A549 (cell line): Measurements from ENCODE around the gene THBS3. TPM values are rescaled to one million over a fixed set of nuclear protein-coding genes. Genes with fewer than 3 reads are reported as not detected.
A peak's percentile ranks its signal among the peaks of the same experiment; 100 is the strongest.

Experiments used
- ATAC-seq, 2 experiments: fragments of 200-7000 bp in 1 of 2; fragments of >200 bp in 1 of 2; cut with Nextera tagmentation in 1 of 2; cut with Tn5 transposase in 1 of 2; 3 replicates each; pipeline versions ENCODE4 v1.8.0 to v1.9.1; 2018 to 2020; ENCODE audit warnings: mild to moderate bottlenecking in 1 of 2, moderate library complexity in 1 of 2
- CTCF ChIA-PET: fragments of 300-600 bp; sonication (Branson Sonifier 250); formaldehyde crosslinking; extraction: SDS; loops from one replicate; lab custom pipeline; 2021; ENCODE audit warnings: antibody characterized with exemption, inconsistent platforms; lab: Yijun Ruan, JAX
- POLR2A ChIA-PET: fragments of 350-600 bp; formaldehyde crosslinking; extraction: SDS; loops from one replicate; lab custom pipeline; 2021; ENCODE audit warnings: antibody characterized with exemption, inconsistent platforms; lab: Yijun Ruan, JAX
- DNase-seq, 2 experiments: peaks; one replicate each; pipeline versions ENCODE4 v3.0.0 to v3.0.0-alpha.2; 2011 to 2016; ENCODE audit warnings: low read depth in 1 of 2, low spot score in 1 of 2
- FAIRE-seq: peaks from 2 replicates; lab custom pipeline; 2011; peaks lifted over from hg19 to GRCh38; lab: Jason Lieb, UNC
- H3K27ac ChIP-seq, 2 experiments: fragments of >200 bp; sonication (Bioruptor Twin); formaldehyde crosslinking; 3 replicates each; pipeline ENCODE4 v1.5.1; 2016 to 2017
- H3K4me1 ChIP-seq: fragments of >200 bp; sonication (Bioruptor Twin); formaldehyde crosslinking; 3 replicates; pipeline ENCODE4 v1.6.1; 2016
- H3K4me2 ChIP-seq: fragments of >200 bp; sonication (Bioruptor Twin); formaldehyde crosslinking; 3 replicates; pipeline ENCODE4 v1.6.1; 2016
- H3K4me3 ChIP-seq: fragments of >200 bp; sonication (Bioruptor Twin); formaldehyde crosslinking; 3 replicates; pipeline ENCODE4 v1.5.1; 2016
- H3K9me3 ChIP-seq: fragments of >200 bp; sonication (Bioruptor Twin); formaldehyde crosslinking; 3 replicates; pipeline ENCODE4 v1.6.1; 2016
- CBX2 ChIP-seq: fragments of 200-600 bp; sonication (generic); IDR thresholded peaks from 2 replicates; pipeline ENCODE4 v1.6.1; 2016; ENCODE audit warnings: low read depth, mild to moderate bottlenecking, borderline replicate concordance
- CEBPB ChIP-seq, 2 experiments: fragments of >200 bp in 1 of 2; sonication (Bioruptor Twin) in 1 of 2; formaldehyde crosslinking in 1 of 2; IDR thresholded peaks; 2 replicates each; pipeline ENCODE4 v1.6.1; 2012 to 2016
- CHD2 ChIP-seq: fragments of 150-350 bp; IDR thresholded peaks from 2 replicates; pipeline ENCODE4 v1.6.1; 2014; ENCODE audit warnings: low read length; ENCODE audit not compliant: partially characterized antibody
- CHD4 ChIP-seq: fragments of 200-600 bp; sonication (generic); IDR thresholded peaks from 2 replicates; pipeline ENCODE4 v1.6.1; 2016; ENCODE audit warnings: antibody characterized with exemption, mild to moderate bottlenecking, borderline replicate concordance
- EHF ChIP-seq: fragments of 250-450 bp; sonication (Bioruptor Pico); IDR thresholded peaks from 2 replicates; pipeline ENCODE4 v1.5.0; 2020; ENCODE audit warnings: mild to moderate bottlenecking
- EHMT2 ChIP-seq: fragments of 200-600 bp; sonication (generic); IDR thresholded peaks from 2 replicates; pipeline ENCODE4 v1.6.1; 2016; ENCODE audit warnings: antibody characterized with exemption, low read depth, mild to moderate bottlenecking, moderate library complexity
- EP300 ChIP-seq, 2 experiments: fragments of >200 bp; sonication (Bioruptor Twin); formaldehyde crosslinking; IDR thresholded peaks; 2 replicates in 1 of 2; 3 replicates in 1 of 2; pipeline ENCODE4 v1.6.1; 2016 to 2017
- FOSL2 ChIP-seq, 2 experiments: fragments of 450-650 bp in 1 of 2; fragments of >200 bp in 1 of 2; sonication (Bioruptor Twin) in 1 of 2; formaldehyde crosslinking; IDR thresholded peaks; 2 replicates each; pipeline versions ENCODE4 v1.5.0 to v1.6.1; 2016 to 2020; ENCODE audit warnings: mild to moderate bottlenecking in 1 of 2, moderate library complexity in 1 of 2
- FOXS1 ChIP-seq: fragments of 250-450 bp; sonication (Bioruptor Pico); IDR thresholded peaks from 2 replicates; pipeline ENCODE4 v1.5.0; 2020; ENCODE audit warnings: mild to moderate bottlenecking, moderate library complexity
- GATA3 ChIP-seq: IDR thresholded peaks from 2 replicates; pipeline ENCODE4 v1.6.1; 2012; ENCODE audit warnings: borderline replicate concordance
- HOXB13 ChIP-seq: fragments of 250-450 bp; sonication (Bioruptor Pico); IDR thresholded peaks from 2 replicates; pipeline ENCODE4 v1.5.0; 2020; ENCODE audit warnings: low read depth, mild to moderate bottlenecking, moderate library complexity
- HOXB5 ChIP-seq: fragments of 250-450 bp; sonication (Bioruptor Pico); IDR thresholded peaks from 2 replicates; pipeline ENCODE4 v1.5.0; 2020; ENCODE audit warnings: mild to moderate bottlenecking, moderate library complexity
- JUNB ChIP-seq: fragments of >200 bp; sonication (Bioruptor Twin); formaldehyde crosslinking; IDR thresholded peaks from 2 replicates; pipeline ENCODE4 v1.6.1; 2016
- MAZ ChIP-seq: fragments of 150-350 bp; IDR thresholded peaks from 2 replicates; pipeline ENCODE4 v1.6.1; 2014; ENCODE audit warnings: antibody characterized with exemption, low read depth, low read length, borderline replicate concordance
- RAD21 ChIP-seq, 2 experiments: fragments of >200 bp in 1 of 2; sonication (Bioruptor Twin) in 1 of 2; formaldehyde crosslinking in 1 of 2; IDR thresholded peaks in 1 of 2; conservative IDR thresholded peaks in 1 of 2; 2 replicates in 1 of 2; 3 replicates in 1 of 2; pipeline ENCODE4 v1.6.1; 2012 to 2018; ENCODE audit warnings: inconsistent platforms in 1 of 2
- RARB ChIP-seq: fragments of 250-450 bp; sonication (Bioruptor Pico); IDR thresholded peaks from 2 replicates; pipeline ENCODE4 v1.8.0; 2021; ENCODE audit warnings: mild to moderate bottlenecking, moderate library complexity
- TP53 ChIP-seq: fragments of 250-450 bp; sonication (Bioruptor Pico); IDR thresholded peaks from 2 replicates; pipeline ENCODE4 v1.5.0; 2021; ENCODE audit warnings: mild to moderate bottlenecking, moderate library complexity
- ZFP36 ChIP-seq: fragments of 450-650 bp; IDR thresholded peaks from 2 replicates; pipeline ENCODE4 v1.6.1; 2014; ENCODE audit warnings: borderline replicate concordance; ENCODE audit not compliant: partially characterized antibody
- ZSCAN20 ChIP-seq: fragments of 250-450 bp; sonication (Bioruptor Pico); IDR thresholded peaks from 2 replicates; pipeline ENCODE4 v1.8.0; 2022; ENCODE audit warnings: mild to moderate bottlenecking, moderate library complexity
- WGBS: methylation state at CpG from one replicate; pipeline ENCODE4 v1.1.6; 2017; ENCODE audit errors: missing lambda C conversion rate; 5-methylcytosine and 5-hydroxymethylcytosine counted together
- polyA plus RNA-seq, 4 experiments: library from polyadenylated mRNA; depleted of rRNA in 3 of 4; stranded (reverse); fragments of >200 nt; fragmentation: RNase III in 1 of 4; extraction: RNeasy Plus Mini Kit Qiagen cat#74134 plus additional on column Dnase treatment in 1 of 4; gene quantifications; 2 replicates in 3 of 4; 3 replicates in 1 of 4; pipeline ENCODE4 v1.2.3, GENCODE V29; 2011 to 2017
- TF ChIP-seq, protein P1 (sequence below): fragments of 200-600 bp; sonication (generic); IDR thresholded peaks from 2 replicates; pipeline ENCODE4 v1.6.1; 2016; ENCODE audit warnings: antibody characterized with exemption, mild to moderate bottlenecking, moderate library complexity
- TF ChIP-seq, protein P2 (sequence below): fragments of >200 bp; sonication (Bioruptor Twin); formaldehyde crosslinking; IDR thresholded peaks from 3 replicates; pipeline ENCODE4 v1.6.1; 2016
- TF ChIP-seq, protein P3 (sequence below): IDR thresholded peaks from 2 replicates; pipeline ENCODE4 v1.6.1; 2012; ENCODE audit warnings: low read depth, borderline replicate concordance
- TF ChIP-seq, protein P4 (sequence below): IDR thresholded peaks from 2 replicates; pipeline ENCODE4 v1.6.1; 2012
- TF ChIP-seq, protein P5 (sequence below): IDR thresholded peaks from 2 replicates; pipeline ENCODE4 v1.6.1; 2012

The THBS3 gene
- polyA plus RNA-seq, 2 of the 4 experiments (the other 2 are of a cell fraction): 12.1 to 13.8 TPM

DNA sequence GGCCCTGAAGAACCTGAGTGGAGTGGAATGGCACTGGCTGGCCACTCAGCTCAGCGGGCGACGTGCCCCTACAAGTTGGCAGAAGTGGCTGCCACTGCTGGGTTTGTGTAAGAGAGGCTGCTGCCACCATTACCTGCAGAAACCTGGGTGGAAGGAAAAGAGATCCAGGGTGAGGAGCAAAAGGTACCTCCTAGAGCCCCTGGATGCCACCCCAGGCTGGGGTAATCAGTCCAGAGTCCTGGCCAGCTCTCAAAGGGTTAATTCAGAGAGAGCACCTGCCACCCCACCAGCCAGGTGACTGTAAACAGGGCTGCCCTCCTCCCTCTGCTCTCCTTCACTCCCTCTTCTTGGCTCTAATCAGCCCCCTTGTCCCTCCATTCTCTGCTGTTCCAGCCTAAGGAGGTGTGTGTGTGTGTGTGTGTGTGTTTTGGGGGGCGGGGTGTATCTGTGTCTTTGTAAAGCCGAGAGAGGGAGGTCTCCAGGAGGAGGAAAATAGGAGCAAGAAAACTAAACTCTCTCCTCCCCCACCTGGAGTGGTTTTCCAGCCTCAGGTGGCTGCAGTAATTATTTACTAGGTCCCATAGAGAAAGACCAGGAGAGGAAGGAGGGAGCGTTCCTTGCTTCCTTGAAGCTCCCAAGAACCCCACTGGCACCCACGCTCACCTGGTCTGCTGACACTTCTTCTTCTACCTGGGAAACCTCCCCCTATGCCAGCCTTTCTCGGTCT lies 21.5 kb downstream of the THBS3 start:
- POLR2A ChIA-PET: no interaction called here
- ATAC-seq: peak; percentile 6 to 15; a peak in 3 of 6 replicates
- no peak for DNase-seq
- FAIRE-seq: no peak
- 0 out of 3 replicates have a peak, but pooled peaks cover 4% of the 10 kb centered on the region for H3K4me1 ChIP-seq
- no peak overlapping the region for H3K27ac ChIP-seq
- no peak overlapping the region for H3K4me3 ChIP-seq
- CTCF ChIA-PET: interaction anchor here (1.0 to 5.6 kb wide), 5 partner anchors 9 to 21 kb away, joined by 4 to 51 read pairs (median 8); partner anchors contain the start of genes KRTCAP2 and TRIM46
- H3K9me3 ChIP-seq: no peaks in the 10 kb centered on the region
- TF ChIP-seq TP53 (CRISPR knock-in tag) (no peak), FOSL2 (IDR thresholded peaks at IDR 0.05) (no peak), FOSL2 (CRISPR knock-in tag; IDR thresholded peaks at IDR 0.05) (no peak), HOXB13 (CRISPR knock-in tag) (no peak), MAZ (no peak), CEBPB (IDR thresholded peaks at IDR 0.05) (no peak), GATA3 (no peak), RAD21 (conservative IDR thresholded peaks at IDR 0.05 in 1 of 2, IDR thresholded peaks at IDR 0.05 in 1 of 2) (no peak), JUNB (no peak), CHD4 (no peak), RARB (CRISPR knock-in tag) (no peak), CHD2 (no peak), CBX2 (no peak), EP300 (IDR thresholded peaks at IDR 0.05) (no peak), ZFP36 (no peak)
- TF ChIP-seq, protein P1, sequence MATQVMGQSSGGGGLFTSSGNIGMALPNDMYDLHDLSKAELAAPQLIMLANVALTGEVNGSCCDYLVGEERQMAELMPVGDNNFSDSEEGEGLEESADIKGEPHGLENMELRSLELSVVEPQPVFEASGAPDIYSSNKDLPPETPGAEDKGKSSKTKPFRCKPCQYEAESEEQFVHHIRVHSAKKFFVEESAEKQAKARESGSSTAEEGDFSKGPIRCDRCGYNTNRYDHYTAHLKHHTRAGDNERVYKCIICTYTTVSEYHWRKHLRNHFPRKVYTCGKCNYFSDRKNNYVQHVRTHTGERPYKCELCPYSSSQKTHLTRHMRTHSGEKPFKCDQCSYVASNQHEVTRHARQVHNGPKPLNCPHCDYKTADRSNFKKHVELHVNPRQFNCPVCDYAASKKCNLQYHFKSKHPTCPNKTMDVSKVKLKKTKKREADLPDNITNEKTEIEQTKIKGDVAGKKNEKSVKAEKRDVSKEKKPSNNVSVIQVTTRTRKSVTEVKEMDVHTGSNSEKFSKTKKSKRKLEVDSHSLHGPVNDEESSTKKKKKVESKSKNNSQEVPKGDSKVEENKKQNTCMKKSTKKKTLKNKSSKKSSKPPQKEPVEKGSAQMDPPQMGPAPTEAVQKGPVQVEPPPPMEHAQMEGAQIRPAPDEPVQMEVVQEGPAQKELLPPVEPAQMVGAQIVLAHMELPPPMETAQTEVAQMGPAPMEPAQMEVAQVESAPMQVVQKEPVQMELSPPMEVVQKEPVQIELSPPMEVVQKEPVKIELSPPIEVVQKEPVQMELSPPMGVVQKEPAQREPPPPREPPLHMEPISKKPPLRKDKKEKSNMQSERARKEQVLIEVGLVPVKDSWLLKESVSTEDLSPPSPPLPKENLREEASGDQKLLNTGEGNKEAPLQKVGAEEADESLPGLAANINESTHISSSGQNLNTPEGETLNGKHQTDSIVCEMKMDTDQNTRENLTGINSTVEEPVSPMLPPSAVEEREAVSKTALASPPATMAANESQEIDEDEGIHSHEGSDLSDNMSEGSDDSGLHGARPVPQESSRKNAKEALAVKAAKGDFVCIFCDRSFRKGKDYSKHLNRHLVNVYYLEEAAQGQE: no peak
- TF ChIP-seq, protein P2, sequence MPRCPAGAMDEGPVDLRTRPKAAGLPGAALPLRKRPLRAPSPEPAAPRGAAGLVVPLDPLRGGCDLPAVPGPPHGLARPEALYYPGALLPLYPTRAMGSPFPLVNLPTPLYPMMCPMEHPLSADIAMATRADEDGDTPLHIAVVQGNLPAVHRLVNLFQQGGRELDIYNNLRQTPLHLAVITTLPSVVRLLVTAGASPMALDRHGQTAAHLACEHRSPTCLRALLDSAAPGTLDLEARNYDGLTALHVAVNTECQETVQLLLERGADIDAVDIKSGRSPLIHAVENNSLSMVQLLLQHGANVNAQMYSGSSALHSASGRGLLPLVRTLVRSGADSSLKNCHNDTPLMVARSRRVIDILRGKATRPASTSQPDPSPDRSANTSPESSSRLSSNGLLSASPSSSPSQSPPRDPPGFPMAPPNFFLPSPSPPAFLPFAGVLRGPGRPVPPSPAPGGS: no peak
- TF ChIP-seq, protein P3, sequence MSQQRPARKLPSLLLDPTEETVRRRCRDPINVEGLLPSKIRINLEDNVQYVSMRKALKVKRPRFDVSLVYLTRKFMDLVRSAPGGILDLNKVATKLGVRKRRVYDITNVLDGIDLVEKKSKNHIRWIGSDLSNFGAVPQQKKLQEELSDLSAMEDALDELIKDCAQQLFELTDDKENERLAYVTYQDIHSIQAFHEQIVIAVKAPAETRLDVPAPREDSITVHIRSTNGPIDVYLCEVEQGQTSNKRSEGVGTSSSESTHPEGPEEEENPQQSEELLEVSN: no peak
- 63% methylated on average over 8 of the region's 8 CpGs for WGBS
- H3K4me2 ChIP-seq: no peak overlapping the region

DNA sequence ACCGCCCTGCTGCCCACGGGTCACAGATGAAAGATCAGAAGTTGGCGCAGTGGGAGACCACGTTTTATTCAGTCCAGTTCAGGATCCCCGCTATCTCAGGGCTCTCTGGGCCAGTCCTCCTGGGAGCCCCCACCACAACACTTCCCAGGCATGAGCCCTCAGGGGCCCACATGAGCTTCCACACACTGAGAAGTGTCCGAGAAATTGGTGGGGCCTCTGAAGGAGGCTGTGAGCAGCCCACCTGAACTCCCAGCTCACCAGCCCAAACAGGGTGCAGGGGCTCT lies 22.0 kb downstream of the THBS3 start:
- TF ChIP-seq, protein P2: no peak
- TF ChIP-seq, protein P4, sequence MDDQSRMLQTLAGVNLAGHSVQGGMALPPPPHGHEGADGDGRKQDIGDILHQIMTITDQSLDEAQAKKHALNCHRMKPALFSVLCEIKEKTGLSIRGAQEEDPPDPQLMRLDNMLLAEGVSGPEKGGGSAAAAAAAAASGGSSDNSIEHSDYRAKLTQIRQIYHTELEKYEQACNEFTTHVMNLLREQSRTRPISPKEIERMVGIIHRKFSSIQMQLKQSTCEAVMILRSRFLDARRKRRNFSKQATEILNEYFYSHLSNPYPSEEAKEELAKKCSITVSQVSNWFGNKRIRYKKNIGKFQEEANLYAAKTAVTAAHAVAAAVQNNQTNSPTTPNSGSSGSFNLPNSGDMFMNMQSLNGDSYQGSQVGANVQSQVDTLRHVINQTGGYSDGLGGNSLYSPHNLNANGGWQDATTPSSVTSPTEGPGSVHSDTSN: no peak
- TF ChIP-seq FOXS1 (no peak), EHMT2 (no peak), EHF (CRISPR knock-in tag) (no peak), FOSL2 (IDR thresholded peaks at IDR 0.05) (no peak), FOSL2 (CRISPR knock-in tag; IDR thresholded peaks at IDR 0.05) (no peak), EP300 (IDR thresholded peaks at IDR 0.05) (no peak), HOXB5 (CRISPR knock-in tag) (no peak), ZSCAN20 (no peak)
- TF ChIP-seq, protein P5, sequence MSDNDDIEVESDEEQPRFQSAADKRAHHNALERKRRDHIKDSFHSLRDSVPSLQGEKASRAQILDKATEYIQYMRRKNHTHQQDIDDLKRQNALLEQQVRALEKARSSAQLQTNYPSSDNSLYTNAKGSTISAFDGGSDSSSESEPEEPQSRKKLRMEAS: no peak
- Histone ChIP-seq H3K4me3 (no peak overlapping the region), H3K9me3 (no peaks in the 10 kb centered on the region), H3K4me2 (no peak overlapping the region), H3K4me1 (0 out of 3 replicates have a peak, but pooled peaks cover 4% of the 10 kb centered on the region), H3K27ac (no peak overlapping the region)
- ChIA-PET POLR2A (interaction anchor here (2.4 kb wide), 1 partner anchor 8 kb away, joined by 11 read pairs; no protein-coding TSS in a partner anchor), CTCF (interaction anchor here (1.0 to 5.6 kb wide), 5 partner anchors 8 to 21 kb away, joined by 5 to 51 read pairs (median 10); partner anchors contain the start of genes KRTCAP2 and TRIM46)
- DNase-seq (no peak), FAIRE-seq (no peak), ATAC-seq (no peak; a peak in 1 of 6 replicates)
- 80% methylated on average over 5 of the region's 6 CpGs for WGBS
